ENCODE measurements around the gene PTPN14.

PTPN14 gene

GRCh38 chr1:214449371-214449770 lies 102.0 kb downstream of the PTPN14 start:
- DNase-seq: no peak

GRCh38 chr1:214448536-214448935 lies 102.9 kb downstream of the PTPN14 start:
- DNase-seq: no peak

GRCh38 chr1:214447557-214447871 lies 103.9 kb downstream of the PTPN14 start:
- DNase-seq: no peak

GRCh38 chr1:214446772-214447556 lies 104.4 kb downstream of the PTPN14 start:
- no peak for DNase-seq

GRCh38 chr1:214445831-214446614 lies 105.4 kb downstream of the PTPN14 start:
- no peak for DNase-seq

GRCh38 chr1:214445199-214445598 lies 106.2 kb downstream of the PTPN14 start:
- no peak for DNase-seq

GRCh38 chr1:214444182-214444939 lies 107.0 kb downstream of the PTPN14 start:
- DNase-seq: no peak

GRCh38 chr1:214441119-214441518 lies 110.3 kb downstream of the PTPN14 start:
- DNase-seq: no peak

GRCh38 chr1:214440219-214440965 lies 111.0 kb downstream of the PTPN14 start:
- no peak for DNase-seq

- peak in 1 of 2 experiments; percentile 7 for DNase-seq
Measured at GRCh38 chr1:214439352-214440119, 111.9 kb downstream of the PTPN14 start.

- DNase-seq: no peak
Measured at GRCh38 chr1:214438530-214438929, 112.9 kb downstream of the PTPN14 start.

- DNase-seq: no peak
Measured at GRCh38 chr1:214438075-214438474, 113.3 kb downstream of the PTPN14 start.

GRCh38 chr1:214435867-214436266 lies 115.5 kb downstream of the PTPN14 start:
- no peak for DNase-seq

- DNase-seq: no peak
Measured at GRCh38 chr1:214432245-214432644, 119.2 kb downstream of the PTPN14 start.

GRCh38 chr1:214429951-214430770 lies 121.2 kb downstream of the PTPN14 start:
- no peak for DNase-seq

GRCh38 chr1:214427871-214428277 lies 123.5 kb downstream of the PTPN14 start:
- DNase-seq: no peak

GRCh38 chr1:214426426-214426812 lies 125.0 kb downstream of the PTPN14 start:
- no peak for DNase-seq

- no peak for DNase-seq
Measured at GRCh38 chr1:214425716-214426425, 125.5 kb downstream of the PTPN14 start.

- DNase-seq: no peak
Measured at GRCh38 chr1:214425101-214425500, 126.3 kb downstream of the PTPN14 start.

- DNase-seq: no peak
Measured at GRCh38 chr1:214423045-214423444, 128.4 kb downstream of the PTPN14 start.
